ENCODE measurements around the gene SLFN11.

The SLFN11 gene

DNA sequence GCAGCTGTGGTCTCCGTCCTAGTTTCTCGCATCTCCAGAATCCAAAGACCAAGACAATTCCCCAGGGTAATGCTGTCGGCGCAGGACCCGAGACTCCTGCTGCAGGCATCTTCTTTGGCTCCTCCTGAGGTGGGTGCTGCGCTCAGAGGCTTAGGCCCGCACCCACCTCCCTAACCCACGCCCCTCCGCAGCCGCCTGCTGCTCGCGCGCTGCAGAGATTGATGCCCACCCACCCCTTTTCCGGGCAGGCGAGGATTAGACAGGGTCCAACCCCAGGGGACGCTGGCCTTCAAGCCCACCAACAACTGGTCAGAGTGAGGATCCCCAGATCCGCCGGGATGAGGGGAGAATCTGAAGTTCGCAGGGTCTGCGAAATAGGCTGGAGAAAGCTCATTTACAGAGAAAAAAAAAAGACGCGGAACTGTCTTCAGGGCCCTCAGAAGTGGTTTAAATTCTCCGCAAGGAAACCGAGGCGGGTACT, 27.9 kb downstream of the SLFN11 start:
- H4K20me1 ChIP-seq (ENCODE audit: control insufficient read depth, insufficient read depth, low read depth, low read length) = no peaks in the 10 kb centered on the region
- no peaks in the 10 kb centered on the region for H3K36me3 ChIP-seq (ENCODE audit: control insufficient read depth, low read length)
- no peaks in the 10 kb centered on the region for H3K79me2 ChIP-seq (ENCODE audit: control insufficient read depth, low read length)
- peaks cover 22% of the 10 kb centered on the region for H3K9me3 ChIP-seq (ENCODE audit: control insufficient read depth, insufficient read depth, low read length)
- TF ChIP-seq, protein P1, sequence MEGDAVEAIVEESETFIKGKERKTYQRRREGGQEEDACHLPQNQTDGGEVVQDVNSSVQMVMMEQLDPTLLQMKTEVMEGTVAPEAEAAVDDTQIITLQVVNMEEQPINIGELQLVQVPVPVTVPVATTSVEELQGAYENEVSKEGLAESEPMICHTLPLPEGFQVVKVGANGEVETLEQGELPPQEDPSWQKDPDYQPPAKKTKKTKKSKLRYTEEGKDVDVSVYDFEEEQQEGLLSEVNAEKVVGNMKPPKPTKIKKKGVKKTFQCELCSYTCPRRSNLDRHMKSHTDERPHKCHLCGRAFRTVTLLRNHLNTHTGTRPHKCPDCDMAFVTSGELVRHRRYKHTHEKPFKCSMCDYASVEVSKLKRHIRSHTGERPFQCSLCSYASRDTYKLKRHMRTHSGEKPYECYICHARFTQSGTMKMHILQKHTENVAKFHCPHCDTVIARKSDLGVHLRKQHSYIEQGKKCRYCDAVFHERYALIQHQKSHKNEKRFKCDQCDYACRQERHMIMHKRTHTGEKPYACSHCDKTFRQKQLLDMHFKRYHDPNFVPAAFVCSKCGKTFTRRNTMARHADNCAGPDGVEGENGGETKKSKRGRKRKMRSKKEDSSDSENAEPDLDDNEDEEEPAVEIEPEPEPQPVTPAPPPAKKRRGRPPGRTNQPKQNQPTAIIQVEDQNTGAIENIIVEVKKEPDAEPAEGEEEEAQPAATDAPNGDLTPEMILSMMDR (IDR thresholded peaks at IDR 0.05; ENCODE audit: low read depth, low read length, poor library complexity, severe bottlenecking) = no peak
- no peak for TF ChIP-seq EZH2phosphoT487 (IDR thresholded peaks at IDR 0.05; ENCODE audit: borderline replicate concordance, low read length)
- H3F3A ChIP-seq (ENCODE audit: control insufficient read depth, insufficient read depth) = no peaks in the 10 kb centered on the region
- no peaks in the 10 kb centered on the region for H3K27me3 ChIP-seq (ENCODE audit: control insufficient read depth, low read length)
- H3K4me1 ChIP-seq (ENCODE audit: control insufficient read depth, low read length) = peaks cover 35% of the 10 kb centered on the region
- no peaks in the 10 kb centered on the region for H3K9me2 ChIP-seq (replicated peaks; ENCODE audit: control insufficient read depth, low read length)
- H3K4me3 ChIP-seq (ENCODE audit: low read length) = peak overlapping the region; percentile 32; the same call in 1 of the 2 replicates
- no peak overlapping the region for H3K4me2 ChIP-seq (ENCODE audit: low read length)
- H3K27ac ChIP-seq (ENCODE audit: low read depth, low read length) = no peak overlapping the region

DNA sequence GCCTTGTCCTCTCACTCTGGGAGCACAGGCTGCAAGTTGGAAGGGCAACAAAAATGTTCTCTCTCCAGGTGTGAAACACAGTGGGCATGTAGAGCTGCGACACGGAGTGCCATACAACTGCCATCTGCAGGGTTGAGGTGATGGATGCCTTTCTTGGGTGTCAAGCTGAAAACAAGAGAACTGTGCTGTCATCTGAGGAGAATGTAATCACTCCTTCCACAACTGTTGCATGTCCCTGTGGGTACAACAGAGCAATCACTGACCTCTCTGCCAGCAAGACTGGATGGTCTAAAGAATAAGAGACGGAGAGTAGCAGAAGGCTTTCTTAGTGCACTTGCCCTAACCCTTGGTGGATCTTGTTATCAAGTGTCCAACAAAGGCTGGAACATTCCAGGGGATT, 29.2 kb downstream of the SLFN11 start:
- TF ChIP-seq, protein P1 (IDR thresholded peaks at IDR 0.05; ENCODE audit: low read depth, low read length, poor library complexity, severe bottlenecking) = no peak
- no peak for TF ChIP-seq EZH2phosphoT487 (IDR thresholded peaks at IDR 0.05; ENCODE audit: borderline replicate concordance, low read length)
- H3K9me2 ChIP-seq (replicated peaks; ENCODE audit: control insufficient read depth, low read length) = no peaks in the 10 kb centered on the region

DNA sequence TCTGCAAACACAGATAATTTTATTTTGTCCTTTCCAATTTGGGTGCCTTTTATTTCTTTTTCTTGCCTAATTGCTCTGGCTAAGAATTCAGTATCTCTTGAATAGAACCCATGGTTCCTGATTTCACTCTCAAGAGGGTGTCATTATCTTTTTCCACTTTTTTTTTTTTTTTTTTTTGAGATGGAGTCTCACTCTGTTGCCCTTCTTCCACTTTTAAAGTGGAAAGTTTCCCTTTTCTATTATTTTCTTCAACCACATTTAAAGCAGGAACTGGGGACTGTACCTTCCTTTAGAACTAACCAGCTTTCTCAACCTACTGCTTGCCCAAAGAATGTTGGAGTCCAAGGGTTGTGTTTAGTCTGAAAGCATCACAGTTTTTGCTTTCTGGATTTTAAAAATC, 31.1 kb downstream of the SLFN11 start:
- Histone ChIP-seq H3K4me2 (ENCODE audit: low read length) (peak overlapping the region; percentile 45), H3K36me3 (ENCODE audit: control insufficient read depth, low read length) (no peaks in the 10 kb centered on the region), H3K9me3 (ENCODE audit: control insufficient read depth, insufficient read depth, low read length) (peaks cover 26% of the 10 kb centered on the region), H3K9me2 (replicated peaks; ENCODE audit: control insufficient read depth, low read length) (no peaks in the 10 kb centered on the region), H3K4me3 (ENCODE audit: low read length) (peak overlapping the region; percentile 18), H3K27me3 (ENCODE audit: control insufficient read depth, low read length) (no peaks in the 10 kb centered on the region), H3F3A (ENCODE audit: control insufficient read depth, insufficient read depth) (no peaks in the 10 kb centered on the region), H3K79me2 (ENCODE audit: control insufficient read depth, low read length) (no peaks in the 10 kb centered on the region), H4K20me1 (ENCODE audit: control insufficient read depth, insufficient read depth, low read depth, low read length) (no peaks in the 10 kb centered on the region), H3K27ac (ENCODE audit: low read depth, low read length) (peak overlapping the region; percentile 53), H3K4me1 (ENCODE audit: control insufficient read depth, low read length) (peaks cover 35% of the 10 kb centered on the region)
- TF ChIP-seq EZH2phosphoT487 (IDR thresholded peaks at IDR 0.05; ENCODE audit: borderline replicate concordance, low read length) = no peak
- TF ChIP-seq, protein P1 (IDR thresholded peaks at IDR 0.05; ENCODE audit: low read depth, low read length, poor library complexity, severe bottlenecking) = no peak

More for the DNA sequence above, 29.2 kb downstream of the SLFN11 start:
- Histone ChIP-seq H3F3A (ENCODE audit: control insufficient read depth, insufficient read depth) (no peaks in the 10 kb centered on the region), H3K27ac (ENCODE audit: low read depth, low read length) (no peak overlapping the region), H3K4me3 (ENCODE audit: low read length) (no peak overlapping the region), H3K27me3 (ENCODE audit: control insufficient read depth, low read length) (no peaks in the 10 kb centered on the region), H3K79me2 (ENCODE audit: control insufficient read depth, low read length) (no peaks in the 10 kb centered on the region), H3K4me1 (ENCODE audit: control insufficient read depth, low read length) (peaks cover 35% of the 10 kb centered on the region), H3K4me2 (ENCODE audit: low read length) (no peak overlapping the region), H3K9me3 (ENCODE audit: control insufficient read depth, insufficient read depth, low read length) (peaks cover 26% of the 10 kb centered on the region), H3K36me3 (ENCODE audit: control insufficient read depth, low read length) (no peaks in the 10 kb centered on the region), H4K20me1 (ENCODE audit: control insufficient read depth, insufficient read depth, low read depth, low read length) (no peaks in the 10 kb centered on the region)
